ENCODE data around the gene MANSC1. TPM values are rescaled to one million over a fixed set of nuclear protein-coding genes. Genes with fewer than 3 reads are reported as not detected.

The MANSC1 gene
- total RNA-seq, 4 donors from 2014 or later: 5.1 to 34.4 (median 16.9) TPM

- Histone ChIP-seq H3K27ac (no peak overlapping the region), H3K4me1 (peaks cover 0 to 3% of the 10 kb centered on the region in 2 donors), H3K36me3 (no peaks in the 10 kb centered on the region), H3K9me3 (no peaks in the 10 kb centered on the region), H3K4me3 (no peak overlapping the region), H3K27me3 (no peaks in the 10 kb centered on the region)
- intact Hi-C loops (cut with DNase I; ENCODE audit: low total_unique reads): no loop called here
- TF ChIP-seq CTCF (IDR thresholded peaks at IDR 0.05) (no peak), POLR2A (IDR thresholded peaks at IDR 0.05) (no peak)
- no peak for DNase-seq
Observed at GRCh38 chr12:12278899-12279298, 71.1 kb downstream of the MANSC1 start.

Small RNAs within 50 kb of the gene (small RNA-seq; reads per million reads assigned to genes)
- not detected for gene RNU6-318P

Other genes starting within 250 kb of the MANSC1 start
- 100 to 1,000 TPM in 1 of 4 donors, 10 to 100 TPM in 3; 18.7 to 141 (median 50.1) TPM for gene LRP6, start 83.2 kb downstream of the MANSC1 start, total RNA-seq
- gene BORCS5, start 6.8 kb upstream of the MANSC1 start, total RNA-seq: 10 to 100 TPM in 3 of 4 donors, under 1 TPM in 1; 0.51 to 87.1 (median 17.9) TPM
- 10 to 100 TPM; 20.5 to 46.0 (median 35.5) TPM for gene DUSP16, start 212.6 kb upstream of the MANSC1 start, total RNA-seq

Data from uterus (tissue), 4 donors.